ENCODE data around the gene UTP14A. TPM values are rescaled to one million over a fixed set of nuclear protein-coding genes. Genes with fewer than 3 reads are reported as not detected.
A peak's percentile ranks its signal among the peaks of the same experiment; 100 is the strongest.

The UTP14A gene
- total RNA-seq, 2 donors from 2014 or later = 15.6 to 24.9 TPM

GRCh38 chrX:129872524-129872923 is 33.4 kb upstream of the UTP14A start:
- no peak overlapping the region for H3K4me3 ChIP-seq (ENCODE audit: low read length)
- Mint-ChIP-seq H3K27me3 (ENCODE audit: insufficient read depth) (peaks cover 7% of the 10 kb centered on the region), H3K4me1 (no peaks in the 10 kb centered on the region), H3K36me3 (ENCODE audit: low read depth) (no peaks in the 10 kb centered on the region), H3K4me3 (no peak overlapping the region), H3K27ac (no peak overlapping the region), H3K9me3 (peaks cover 51% of the 10 kb centered on the region)
- H3K27ac ChIP-seq (ENCODE audit: low read depth, low read length) = no peak overlapping the region
- DNase-seq = no peak
- H3K9me3 ChIP-seq (ENCODE audit: control insufficient read depth, low read length) = no peaks in the 10 kb centered on the region
- no peaks in the 10 kb centered on the region for H3K36me3 ChIP-seq (ENCODE audit: control insufficient read depth, insufficient read depth, low read length)
- 97% methylated on average over 2 of the region's 2 CpGs; no CpG with 5 or more reads in 1 of the 2 experiments for WGBS, 2 experiments (ENCODE audit: insufficient coverage in 1 of 2, insufficient read length in 1 of 2)
- no peak for TF ChIP-seq CTCF (conservative IDR thresholded peaks at IDR 0.05)
- H3K27me3 ChIP-seq (ENCODE audit: control insufficient read depth, insufficient read depth, low read length, poor library complexity, severe bottlenecking) = no peaks in the 10 kb centered on the region
- no peaks in the 10 kb centered on the region for H3K4me1 ChIP-seq (ENCODE audit: control insufficient read depth, insufficient read depth, low read length)
- no peak overlapping the region for H3K9ac ChIP-seq (ENCODE audit: extremely low read depth, low read length, poor library complexity, severe bottlenecking)

- no peak for TF ChIP-seq CTCF (conservative IDR thresholded peaks at IDR 0.05)
- H3K9me3 Mint-ChIP-seq = peaks cover 48% of the 10 kb centered on the region
- no peaks in the 10 kb centered on the region for H3K4me1 Mint-ChIP-seq
- Histone ChIP-seq H3K27me3 (ENCODE audit: control insufficient read depth, insufficient read depth, low read length, poor library complexity, severe bottlenecking) (no peaks in the 10 kb centered on the region), H3K4me1 (ENCODE audit: control insufficient read depth, insufficient read depth, low read length) (no peaks in the 10 kb centered on the region), H3K36me3 (ENCODE audit: control insufficient read depth, insufficient read depth, low read length) (no peaks in the 10 kb centered on the region), H3K4me3 (ENCODE audit: low read length) (no peak overlapping the region), H3K9ac (ENCODE audit: extremely low read depth, low read length, poor library complexity, severe bottlenecking) (no peak overlapping the region), H3K27ac (ENCODE audit: low read depth, low read length) (no peak overlapping the region), H3K9me3 (ENCODE audit: control insufficient read depth, low read length) (no peaks in the 10 kb centered on the region)
- H3K36me3 Mint-ChIP-seq (ENCODE audit: low read depth) = no peaks in the 10 kb centered on the region
- H3K27ac Mint-ChIP-seq = no peak overlapping the region
- H3K27me3 Mint-ChIP-seq (ENCODE audit: insufficient read depth) = peaks cover 5% of the 10 kb centered on the region
- WGBS, 2 experiments (ENCODE audit: insufficient coverage in 1 of 2, insufficient read length in 1 of 2) = 63 to 85% methylated on average over 1 to 3 of the region's 3 CpGs
- no peak for DNase-seq
- no peak overlapping the region for H3K4me3 Mint-ChIP-seq
Observed at GRCh38 chrX:129875669-129876068, 30.3 kb upstream of the UTP14A start.

GRCh38 chrX:129876771-129877305 is 29.1 kb upstream of the UTP14A start:
- Mint-ChIP-seq H3K4me1 (no peaks in the 10 kb centered on the region), H3K4me3 (no peak overlapping the region), H3K27ac (no peak overlapping the region), H3K27me3 (ENCODE audit: insufficient read depth) (peaks cover 4% of the 10 kb centered on the region), H3K9me3 (peaks cover 46% of the 10 kb centered on the region), H3K36me3 (ENCODE audit: low read depth) (no peaks in the 10 kb centered on the region)
- H3K4me3 ChIP-seq (ENCODE audit: low read length) = no peak overlapping the region
- TF ChIP-seq CTCF (conservative IDR thresholded peaks at IDR 0.05) = no peak
- H3K9ac ChIP-seq (ENCODE audit: extremely low read depth, low read length, poor library complexity, severe bottlenecking) = no peak overlapping the region
- no peaks in the 10 kb centered on the region for H3K27me3 ChIP-seq (ENCODE audit: control insufficient read depth, insufficient read depth, low read length, poor library complexity, severe bottlenecking)
- peak; percentile 51 for DNase-seq
- H3K9me3 ChIP-seq (ENCODE audit: control insufficient read depth, low read length) = no peaks in the 10 kb centered on the region
- H3K36me3 ChIP-seq (ENCODE audit: control insufficient read depth, insufficient read depth, low read length) = no peaks in the 10 kb centered on the region
- H3K27ac ChIP-seq (ENCODE audit: low read depth, low read length) = no peak overlapping the region
- no peaks in the 10 kb centered on the region for H3K4me1 ChIP-seq (ENCODE audit: control insufficient read depth, insufficient read depth, low read length)
- 71% methylated on average over 4 of the region's 4 CpGs; no CpG with 5 or more reads in 1 of the 2 experiments for WGBS, 2 experiments (ENCODE audit: insufficient coverage in 1 of 2, insufficient read length in 1 of 2)

Data from endodermal cell (in vitro differentiated cells).